DMS53 treated with DMSO at 0.1 percent for 48 hours (cell line): ENCODE results near the gene MYO1C.
A peak's percentile ranks its signal among the peaks of the same experiment; 100 is the strongest.

ENCODE experiments used
- DNase-seq: peaks from one replicate; lab custom pipeline; 2025; ENCODE audit not compliant: unreplicated experiment; lab: John Stamatoyannopoulos, UW

Gene MYO1C

GRCh38 chr17:1485423-1486376 is 6.8 kb downstream of the MYO1C start:
- DNase-seq, result no peak

GRCh38 chr17:1484676-1485422 is 7.6 kb downstream of the MYO1C start:
- peak; percentile 27 for DNase-seq

- DNase-seq, result no peak
Observed at GRCh38 chr17:1484060-1484535, 8.4 kb downstream of the MYO1C start.

- no peak for DNase-seq
Observed at GRCh38 chr17:1482680-1483079, 9.8 kb downstream of the MYO1C start.

- no peak for DNase-seq
Observed at GRCh38 chr17:1481736-1482135, 10.8 kb downstream of the MYO1C start.

GRCh38 chr17:1480747-1481465 is 11.6 kb downstream of the MYO1C start:
- no peak for DNase-seq

GRCh38 chr17:1478418-1478817 is 14.1 kb downstream of the MYO1C start:
- DNase-seq, result no peak

GRCh38 chr17:1475321-1475854 is 17.1 kb downstream of the MYO1C start:
- DNase-seq, result no peak

GRCh38 chr17:1474402-1475189 is 17.9 kb downstream of the MYO1C start:
- DNase-seq, result no peak

- no peak for DNase-seq
Observed at GRCh38 chr17:1473841-1474240, 18.6 kb downstream of the MYO1C start.

- DNase-seq, result no peak
Observed at GRCh38 chr17:1473170-1473569, 19.3 kb downstream of the MYO1C start.

- DNase-seq, result no peak
Observed at GRCh38 chr17:1471911-1472821, 20.3 kb downstream of the MYO1C start.

- no peak for DNase-seq
Observed at GRCh38 chr17:1471490-1471889, 21.0 kb downstream of the MYO1C start.

- DNase-seq, result no peak
Observed at GRCh38 chr17:1470755-1471462, 21.6 kb downstream of the MYO1C start.

- DNase-seq, result no peak
Observed at GRCh38 chr17:1470071-1470754, 22.3 kb downstream of the MYO1C start.

- DNase-seq, result no peak
Observed at GRCh38 chr17:1469231-1469852, 23.1 kb downstream of the MYO1C start.

GRCh38 chr17:1467898-1468492 is 24.5 kb downstream of the MYO1C start:
- no peak for DNase-seq
